Kidney (tissue), 14 donors: ENCODE measurements around the gene PTPN1. TPM values are rescaled to one million over a fixed set of nuclear protein-coding genes. Genes with fewer than 3 reads are reported as not detected.

Experiments used
- DNase-seq, 5 donors: peaks; one replicate each; pipeline ENCODE4 v3.0.0-alpha.2; 2013 to 2020
- FAIRE-seq: peaks from 2 replicates; lab custom pipeline; 2012; peaks lifted over from hg19 to GRCh38; lab: Jason Lieb, UNC
- H3K27ac ChIP-seq, 2 donors: one replicate each; pipeline ENCODE4 v1.7.0; 2013; ENCODE audit warnings: low read depth in 2 of 2, low read length in 2 of 2, inconsistent platforms in 1 of 2
- H3K27me3 ChIP-seq: one replicate; pipeline ENCODE4 v1.7.1; 2013; ENCODE audit warnings: low read length, inconsistent platforms; ENCODE audit not compliant: control insufficient read depth, insufficient read depth
- H3K36me3 ChIP-seq, 3 donors: one replicate each; pipeline versions ENCODE4 v1.7.0 to v1.7.1; 2013; ENCODE audit warnings: low read length in 3 of 3, control low read depth in 1 of 3, inconsistent platforms in 1 of 3; ENCODE audit not compliant: insufficient read depth in 3 of 3, control insufficient read depth in 2 of 3
- H3K4me1 ChIP-seq, 3 donors: one replicate each; pipeline versions ENCODE4 v1.7.0 to v1.7.1; 2013; ENCODE audit warnings: low read length in 3 of 3, inconsistent platforms in 1 of 3, low read depth in 1 of 3; ENCODE audit not compliant: control insufficient read depth in 2 of 3, insufficient read depth in 2 of 3
- H3K4me3 ChIP-seq, 3 donors: one replicate each; pipeline versions ENCODE4 v1.7.0 to v1.8.1; 2013; ENCODE audit warnings: low read length in 3 of 3, control low read depth in 1 of 3, inconsistent platforms in 1 of 3
- H3K9ac ChIP-seq, 3 donors: one replicate each; pipeline versions ENCODE4 v1.7.0 to v1.7.1; 2013; ENCODE audit warnings: low read length in 3 of 3, control low read depth in 1 of 3, inconsistent platforms in 1 of 3
- H3K9me3 ChIP-seq, 3 donors: one replicate each; pipeline versions ENCODE4 v1.7.0 to v1.7.1; 2013; ENCODE audit warnings: low read length in 3 of 3, control low read depth in 1 of 3, inconsistent platforms in 1 of 3; ENCODE audit not compliant: control insufficient read depth in 2 of 3, insufficient read depth in 1 of 3
- CTCF ChIP-seq: IDR thresholded peaks from 3 replicates; pipeline ENCODE4 v1.5.1; 2012; ENCODE audit warnings: mild to moderate bottlenecking, moderate library complexity, borderline replicate concordance; ENCODE audit not compliant: insufficient read depth; ENCODE audit errors: extremely low read depth
- intact Hi-C: fragments of 100-400 bp; cut with DNase I; formaldehyde crosslinking; loops from one replicate; pipeline ENCODE4 v1.11.1; 2022
- polyA plus RNA-seq: library from polyadenylated mRNA; stranded (reverse); fragments of 350-450 nt; fragmentation: Illumina TruSeq; extraction: RNeasy Lipid Tissue Mini Kit (QIAGEN cat#74804); gene quantifications from one replicate; pipeline ENCODE4 v1.2.3, GENCODE V29; 2014; ENCODE audit warnings: low read depth, low replicate concordance; ENCODE audit not compliant: insufficient read depth
- total RNA-seq: library from RNA; stranded (reverse); fragmentation: NEBNext Ultra II Directional; extraction: Animal tissue kit (Norgen Biotek cat#: 25700); gene quantifications from one replicate; pipeline ENCODE4 v1.2.1, GENCODE V29; 2021
- donor health status: control.
- donor health status: control.
- donor health status: control.
- donor health status: control.
- donor health status: control.
- donor health status: DM: yes; HTN: yes; CAD: no.
- donor health status: Normal renal cell carcinoma (clear cell type).

PTPN1 gene
- total and polyA plus RNA-seq, 2 donors from 2014 or later: 29.6 to 80.4 TPM

DNA sequence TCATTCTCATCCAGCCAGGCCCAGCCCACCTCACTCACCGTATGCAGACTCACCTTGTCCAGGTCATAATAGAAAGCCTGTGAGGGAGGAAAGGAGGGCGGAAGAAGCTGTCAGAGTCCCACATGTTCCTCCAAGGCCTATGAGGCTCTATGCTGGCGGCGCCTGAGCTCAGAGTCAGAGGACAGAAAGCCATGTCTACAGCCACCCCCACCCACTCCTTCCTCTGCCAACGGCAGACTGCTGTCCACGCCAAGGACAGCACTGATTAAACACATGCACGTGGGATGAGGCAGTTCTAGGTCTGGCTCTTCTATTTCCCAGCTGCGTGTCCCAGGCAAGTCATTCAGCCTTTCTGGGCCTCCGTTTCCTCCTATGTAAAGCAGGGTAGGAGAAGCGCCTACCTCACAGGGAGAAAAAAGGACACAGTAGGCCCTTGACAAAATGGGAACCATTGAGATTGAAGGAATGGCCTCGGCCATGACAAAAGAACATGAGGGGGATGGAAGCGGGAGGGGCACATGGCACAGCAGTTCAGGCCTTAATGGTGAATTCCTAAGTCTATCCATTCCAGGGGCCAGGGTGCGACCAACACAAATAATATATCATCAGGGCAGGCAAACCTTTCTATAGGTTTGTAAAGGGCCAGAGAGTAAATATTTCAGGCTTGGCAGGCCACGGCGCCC, 101.1 kb downstream of the PTPN1 start:
- TF ChIP-seq CTCF: no peak
- Histone ChIP-seq H3K4me1 (no peaks in the 10 kb centered on the region), H3K9me3 (no peaks in the 10 kb centered on the region), H3K4me3 (no peak overlapping the region), H3K27me3 (no peaks in the 10 kb centered on the region), H3K9ac (no peak overlapping the region), H3K27ac (no peak overlapping the region), H3K36me3 (peaks cover 0 to 13% (median 0%) of the 10 kb centered on the region in 3 donors)
- intact Hi-C loops: no loop called here
- DNase-seq: no peak
- no peak for FAIRE-seq

DNA sequence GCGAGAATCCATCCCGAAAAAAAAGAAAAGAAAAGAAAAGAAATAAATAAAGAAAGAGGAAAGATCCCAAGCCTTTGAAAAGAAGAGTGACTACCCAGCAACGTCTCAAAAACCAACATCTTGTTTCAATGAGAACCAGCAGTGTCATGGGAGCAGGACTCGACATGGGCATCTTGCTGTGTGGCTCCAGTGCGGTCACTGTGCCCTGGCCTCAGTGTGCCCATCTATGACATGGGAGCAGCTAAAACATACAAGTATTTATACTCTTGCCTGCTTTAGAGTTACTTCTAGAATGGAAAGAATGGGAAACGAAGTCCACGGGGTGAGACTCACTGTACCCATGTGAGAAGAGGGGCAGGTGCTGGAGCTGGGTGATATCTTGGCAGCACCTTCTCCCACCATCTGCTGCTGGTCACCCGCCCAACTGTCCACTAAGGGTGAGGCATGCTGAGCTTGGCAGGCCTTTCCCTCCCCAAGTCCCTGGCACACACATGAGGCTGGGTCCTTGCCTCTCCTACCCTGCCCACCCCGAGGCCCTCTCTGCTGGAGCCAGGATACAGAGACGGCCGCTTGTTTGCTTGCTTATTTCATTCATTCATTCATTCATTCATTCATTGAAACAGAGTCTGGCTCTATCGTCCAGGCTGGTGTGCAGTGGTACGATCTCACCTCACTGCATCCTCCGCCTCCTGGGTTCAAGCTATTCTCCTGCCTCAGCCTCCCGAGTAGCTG, 103.4 kb downstream of the PTPN1 start:
- Histone ChIP-seq H3K4me3 (no peak overlapping the region), H3K4me1 (no peaks in the 10 kb centered on the region), H3K9me3 (no peaks in the 10 kb centered on the region), H3K9ac (no peak overlapping the region), H3K27me3 (no peaks in the 10 kb centered on the region), H3K27ac (no peak overlapping the region), H3K36me3 (peaks cover 0 to 16% (median 0%) of the 10 kb centered on the region in 3 donors)
- intact Hi-C loops: no loop called here
- TF ChIP-seq CTCF: no peak
- DNase-seq (no peak), FAIRE-seq (no peak)

DNA sequence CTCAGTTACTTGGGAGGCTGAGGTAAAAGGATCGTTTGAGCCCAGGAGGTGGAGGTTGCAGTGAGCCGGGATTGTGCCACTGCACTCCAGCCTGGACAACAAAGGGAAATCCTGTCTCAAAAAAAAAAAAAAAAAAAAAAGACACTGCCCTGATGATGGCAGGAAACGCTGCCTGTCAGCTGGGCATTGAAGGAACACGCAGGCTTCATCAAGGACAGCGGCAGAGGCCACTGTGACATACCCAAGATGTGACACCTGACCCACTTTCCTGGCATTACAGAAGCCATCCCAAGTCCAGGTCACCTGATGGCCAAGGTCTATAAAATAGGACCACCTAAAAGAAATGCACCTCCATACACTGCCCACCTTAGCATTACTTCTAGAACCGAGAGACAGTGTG, 105.2 kb downstream of the PTPN1 start:
- Histone ChIP-seq H3K4me3 (no peak overlapping the region), H3K27me3 (no peaks in the 10 kb centered on the region), H3K27ac (no peak overlapping the region), H3K4me1 (no peaks in the 10 kb centered on the region), H3K9me3 (no peaks in the 10 kb centered on the region), H3K9ac (no peak overlapping the region), H3K36me3 (peaks cover 0 to 16% (median 0%) of the 10 kb centered on the region in 3 donors)
- FAIRE-seq (no peak), DNase-seq (no peak)
- no peak for TF ChIP-seq CTCF
- intact Hi-C loops: no loop called here
